Panc1 (cell line): ENCODE results near the gene RAD51D. TPM values are rescaled to one million over a fixed set of nuclear protein-coding genes. Genes with fewer than 3 reads are reported as not detected.

ENCODE experiments used
- ATAC-seq: fragments of 200-7000 bp; cut with Tn5 transposase; 2 replicates; pipeline ENCODE4 v1.9.1; 2020; ENCODE audit warnings: mild to moderate bottlenecking, moderate library complexity
- BruUV-seq: library from RNA; stranded (reverse); fragments of 400-500 nt; replicated peaks from 2 replicates; lab custom pipeline; 2021; lab: Mats Ljungman, UMichigan
- CTCF ChIA-PET: fragments of 300-600 bp; sonication (Branson Sonifier 250); formaldehyde crosslinking; loops from one replicate; lab custom pipeline; 2022; ENCODE audit warnings: antibody characterized with exemption; lab: Charles Lee
- POLR2A ChIA-PET: fragments of 300-600 bp; sonication (Branson Sonifier 250); formaldehyde crosslinking; loops from one replicate; lab custom pipeline; 2022; ENCODE audit warnings: antibody characterized with exemption; lab: Charles Lee
- DNase-seq: peaks from one replicate; pipeline ENCODE4 v3.0.0-alpha.2; 2010; ENCODE audit warnings: low read depth, low spot score
- H3K27ac ChIP-seq: 2 replicates; pipeline ENCODE4 v1.5.1; 2011; ENCODE audit warnings: mild to moderate bottlenecking, low read length, inconsistent platforms
- H3K27me3 ChIP-seq: fragments of 200-500 bp; sonication (Bioruptor generic); 2 replicates; pipeline ENCODE4 v1.6.0; 2014; ENCODE audit warnings: low read length, inconsistent platforms; ENCODE audit not compliant: control insufficient read depth, insufficient read depth
- H3K36me3 ChIP-seq: fragments of 200-500 bp; sonication (Bioruptor generic); 2 replicates; pipeline ENCODE4 v1.5.1; 2014; ENCODE audit warnings: inconsistent platforms, mild to moderate bottlenecking, low read length, moderate library complexity; ENCODE audit not compliant: control insufficient read depth, insufficient read depth
- H3K4me1 ChIP-seq: 2 replicates; pipeline ENCODE4 v1.5.1; 2011; ENCODE audit warnings: inconsistent platforms, mild to moderate bottlenecking, low read length, moderate library complexity; ENCODE audit not compliant: control insufficient read depth, insufficient read depth
- H3K4me3 ChIP-seq, 2 experiments: 2 replicates each; pipeline ENCODE4 v1.5.1; 2011 to 2012; ENCODE audit warnings: low read depth in 2 of 2, low read length in 2 of 2, mild to moderate bottlenecking in 2 of 2, inconsistent platforms in 1 of 2, moderate library complexity in 1 of 2
- H3K9me3 ChIP-seq: fragments of 200-500 bp; sonication (Bioruptor generic); 2 replicates; pipeline ENCODE4 v1.5.1; 2014; ENCODE audit warnings: low read depth, mild to moderate bottlenecking, inconsistent platforms, low read length, moderate library complexity; ENCODE audit not compliant: control insufficient read depth, insufficient read depth
- CTCF ChIP-seq: fragments of 450-650 bp; IDR thresholded peaks from 2 replicates; pipeline ENCODE4 v1.5.1; 2017; ENCODE audit warnings: mild to moderate bottlenecking
- POLR2AphosphoS5 ChIP-seq: IDR thresholded peaks from 2 replicates; pipeline ENCODE4 v1.6.1; 2012; ENCODE audit warnings: mild to moderate bottlenecking, low read depth, low read length, moderate library complexity
- REST ChIP-seq, 2 experiments: IDR thresholded peaks; 2 replicates each; pipeline ENCODE4 v1.6.1; 2011 to 2012; ENCODE audit warnings: low read depth in 2 of 2, control low read depth in 1 of 2, low read length in 1 of 2, mild to moderate bottlenecking in 1 of 2, moderate library complexity in 1 of 2; ENCODE audit not compliant: insufficient read depth in 1 of 2
- SIN3A ChIP-seq: IDR thresholded peaks from 2 replicates; pipeline ENCODE4 v1.6.1; 2012; ENCODE audit warnings: low read depth, mild to moderate bottlenecking, low read length, moderate library complexity, borderline replicate concordance; ENCODE audit not compliant: insufficient read depth
- TCF7L2 ChIP-seq: IDR thresholded peaks from 2 replicates; pipeline ENCODE4 v1.6.1; 2011; ENCODE audit warnings: mild to moderate bottlenecking, low read depth, low read length, inconsistent platforms
- in situ Hi-C: cut with HindIII; loops from 2 replicates; pipeline ENCODE4 v1.10.0; 2016; ENCODE audit warnings: low sequenced_read_pairs, low pct_unique_long_range_greater_than_20kb
- intact Hi-C: fragments of 100-400 bp; cut with micrococcal nuclease; formaldehyde crosslinking; loops from one replicate; pipeline ENCODE4 v1.10.0; 2022; ENCODE audit not compliant: unreplicated experiment
- total RNA-seq: library from RNA; stranded (reverse); gene quantifications from one replicate; pipeline ENCODE4 v1.2.1, GENCODE V29; 2021; ENCODE audit not compliant: unreplicated experiment

RAD51D gene
- total RNA-seq, 1 experiment from 2014 or later, result 25.9 TPM

GRCh38 chr17:35146214-35146833 lies 26.7 kb upstream of the RAD51D start:
- no peak for DNase-seq
- Histone ChIP-seq H3K9me3 (no peaks in the 10 kb centered on the region), H3K36me3 (no peaks in the 10 kb centered on the region), H3K27me3 (no peaks in the 10 kb centered on the region), H3K27ac (no peak overlapping the region), H3K4me3 (no peak overlapping the region), H3K4me1 (no peaks in the 10 kb centered on the region)
- BruUV-seq, result no TSS peak
- no peak for ATAC-seq
- in situ Hi-C loops, result no loop called here
- intact Hi-C loops, result no loop called here
- ChIA-PET POLR2A (no interaction called here), CTCF (no interaction called here)
- TF ChIP-seq TCF7L2 (no peak), REST (IDR thresholded peaks at IDR 0.05; ENCODE audit: insufficient read depth in 1 of 2, low read depth in 2 of 2, low read length in 1 of 2) (no peak), CTCF (no peak), SIN3A (no peak), POLR2AphosphoS5 (no peak)

- in situ Hi-C loops (no loop called here), intact Hi-C loops (no loop called here)
- DNase-seq (no peak), ATAC-seq (no peak)
- H3K27me3 ChIP-seq, result no peaks in the 10 kb centered on the region
- no peaks in the 10 kb centered on the region for H3K36me3 ChIP-seq
- H3K27ac ChIP-seq, result no peak overlapping the region
- no peak for TF ChIP-seq POLR2AphosphoS5
- no peak for TF ChIP-seq REST (IDR thresholded peaks at IDR 0.05; ENCODE audit: insufficient read depth in 1 of 2, low read depth in 2 of 2, low read length in 1 of 2)
- TF ChIP-seq SIN3A, result no peak
- TF ChIP-seq TCF7L2, result no peak
- TF ChIP-seq CTCF, result no peak
- no TSS peak for BruUV-seq
- ChIA-PET CTCF (no interaction called here), POLR2A (no interaction called here)
- H3K4me1 ChIP-seq, result peaks cover 4% of the 10 kb centered on the region; the same call in 1 of the 2 replicates
- H3K9me3 ChIP-seq, result no peaks in the 10 kb centered on the region
- no peak overlapping the region for H3K4me3 ChIP-seq
Observed at GRCh38 chr17:35144840-35145239, 25.2 kb upstream of the RAD51D start.
